Fibroblast of skin of right quadriceps (primary cell): ENCODE results near the gene CHDH.

Experiments
- DNase-seq: peaks from one replicate; pipeline ENCODE4 v3.0.0-alpha.2; 2013

The CHDH gene

DNA sequence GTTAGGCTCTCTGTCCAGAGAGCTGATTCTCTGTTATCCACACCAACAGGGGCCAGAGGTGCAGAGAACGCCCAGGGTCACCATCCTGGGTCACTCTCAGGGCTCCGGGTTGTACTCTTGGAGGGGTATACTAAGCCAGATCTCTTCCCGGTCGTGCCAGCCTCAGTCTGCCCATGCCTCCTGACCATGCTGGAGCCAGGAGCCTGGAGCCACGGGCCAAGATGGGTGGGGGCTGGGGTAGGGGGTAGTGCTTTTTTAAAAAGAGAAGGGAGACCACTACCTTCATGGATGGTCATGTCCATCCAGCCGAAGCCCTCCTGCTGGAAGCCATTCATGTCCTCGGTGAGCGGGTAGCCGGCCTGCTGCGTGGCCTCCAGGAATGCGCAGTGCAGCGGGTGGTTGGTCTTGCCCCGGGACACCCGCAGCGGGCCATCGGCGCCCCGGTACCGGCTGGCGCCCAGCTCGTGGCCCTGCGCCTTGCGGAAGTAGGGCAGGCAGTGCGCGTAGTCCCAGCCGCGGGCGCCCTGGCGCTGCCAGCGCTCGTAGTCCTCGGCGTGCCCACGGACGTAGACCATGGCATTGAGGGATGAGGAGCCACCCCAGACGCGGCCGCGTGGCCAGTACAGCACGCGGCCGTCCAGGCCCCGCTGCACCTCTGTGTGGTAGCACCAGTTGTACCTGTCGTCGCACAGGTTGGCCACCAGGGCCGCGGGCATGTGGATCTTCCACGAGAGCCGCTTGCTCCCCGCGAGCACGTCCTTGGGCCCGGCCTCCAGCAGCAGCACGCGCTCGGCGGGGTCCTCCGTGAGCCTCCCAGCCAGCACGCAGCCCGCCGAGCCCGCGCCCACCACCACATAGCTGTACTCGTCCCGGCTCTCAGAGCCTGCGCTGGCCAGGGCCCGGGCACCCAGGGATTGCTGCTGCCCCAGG, 22.9 kb downstream of the CHDH start:
- DNase-seq, result no peak

DNA sequence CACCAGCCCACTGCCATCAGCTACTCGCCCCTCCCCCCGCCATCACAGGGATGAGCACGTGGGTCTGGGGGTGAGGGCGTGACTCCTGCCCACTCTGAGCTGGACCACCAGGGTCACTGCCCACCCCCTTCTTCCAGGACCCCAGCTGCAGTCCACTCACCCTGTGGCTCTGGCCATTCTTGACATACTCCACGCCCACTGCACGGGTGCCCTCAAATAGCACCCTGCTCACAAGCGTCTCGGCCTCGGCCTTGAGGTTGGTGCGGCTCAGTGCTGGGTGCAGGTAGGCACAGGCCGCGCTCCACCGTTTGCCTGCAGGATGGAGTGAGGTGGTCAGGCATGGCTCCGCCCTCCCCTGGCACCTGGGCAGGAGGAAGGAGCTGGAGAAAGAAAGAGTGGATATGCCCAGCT, 23.9 kb downstream of the CHDH start:
- no peak for DNase-seq

DNA sequence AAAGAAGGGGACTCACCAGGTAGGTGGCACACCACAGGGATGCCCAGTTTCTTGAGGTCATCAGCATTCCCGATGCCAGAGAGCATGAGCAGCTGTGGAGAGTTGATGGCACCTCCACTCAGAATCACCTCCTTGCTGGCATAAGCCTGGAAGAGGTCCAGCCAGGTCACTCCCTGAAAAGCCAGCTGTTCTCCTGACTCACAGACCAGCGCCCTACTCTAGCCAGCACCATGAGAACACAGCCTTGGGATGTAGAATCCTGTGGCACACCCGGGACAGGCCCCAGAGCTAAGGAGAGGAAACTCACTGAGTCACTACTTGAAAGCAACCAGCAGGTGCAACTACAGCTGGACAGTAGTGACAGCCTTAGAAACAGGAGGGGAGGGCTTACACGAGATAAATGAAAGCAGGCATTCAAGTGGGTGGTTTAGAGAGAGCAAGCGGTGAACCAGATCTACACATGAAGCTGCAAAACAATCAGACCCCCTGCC, 24.5 kb downstream of the CHDH start:
- no peak for DNase-seq

DNA sequence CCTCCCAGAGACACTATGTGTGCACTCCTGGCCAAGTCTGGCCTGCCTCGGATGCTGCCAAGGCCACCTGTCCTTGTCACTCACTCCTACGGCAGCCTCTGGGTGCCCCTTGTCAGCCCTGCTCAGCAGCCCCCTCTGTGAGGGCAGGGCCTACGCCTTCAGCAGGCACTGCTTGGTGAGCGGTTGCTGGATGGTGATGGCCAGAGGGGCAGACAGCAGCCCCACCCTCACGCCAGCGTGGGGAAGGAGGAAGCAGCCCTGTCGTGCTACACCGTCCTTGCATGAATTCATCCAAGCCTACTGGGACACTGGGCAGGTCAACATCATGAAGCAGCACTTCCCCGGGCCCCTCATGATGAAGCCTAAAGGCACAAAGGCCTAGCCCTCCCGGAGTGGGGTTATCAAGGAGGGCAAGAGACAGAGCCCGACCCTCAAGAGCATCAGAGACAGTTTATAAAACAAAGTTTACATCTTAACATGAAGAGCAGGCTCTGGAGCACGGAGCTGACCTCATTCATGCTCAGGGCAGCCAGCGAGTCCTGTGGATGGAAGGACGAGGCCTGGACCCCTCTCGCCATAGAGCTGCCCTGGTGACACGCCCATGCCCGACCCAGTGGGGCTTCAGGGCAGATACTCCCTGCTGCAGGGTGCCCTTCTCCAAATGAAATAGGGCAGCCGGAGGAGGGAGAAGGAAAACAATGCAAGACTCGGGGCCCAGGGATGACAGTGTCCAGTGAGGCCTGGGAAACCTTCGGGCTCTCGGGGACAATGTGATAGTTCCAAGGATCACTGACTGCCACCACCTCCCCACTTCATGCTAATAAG, 25.3 kb downstream of the CHDH start:
- DNase-seq, result no peak

DNA sequence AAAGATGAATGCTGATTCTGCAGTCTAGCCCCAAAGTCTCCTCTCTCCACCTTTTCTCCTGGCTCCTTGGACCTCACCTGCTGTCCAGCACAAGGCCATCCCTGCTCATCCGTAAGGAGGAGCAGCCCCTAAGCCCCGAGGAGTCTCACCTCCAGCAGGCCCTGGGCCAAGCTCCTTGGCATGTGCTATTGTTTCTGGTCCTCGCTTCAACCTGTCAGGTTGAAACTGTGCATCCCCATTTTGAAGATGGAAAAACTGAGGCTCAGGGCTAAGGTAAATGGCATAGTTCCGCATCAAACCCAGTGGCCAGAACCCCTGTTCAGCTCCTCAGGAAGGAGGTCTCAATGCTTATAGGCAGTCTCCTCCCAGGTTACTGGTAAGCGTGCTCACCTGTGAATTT, 26.1 kb downstream of the CHDH start:
- DNase-seq, result no peak

DNA sequence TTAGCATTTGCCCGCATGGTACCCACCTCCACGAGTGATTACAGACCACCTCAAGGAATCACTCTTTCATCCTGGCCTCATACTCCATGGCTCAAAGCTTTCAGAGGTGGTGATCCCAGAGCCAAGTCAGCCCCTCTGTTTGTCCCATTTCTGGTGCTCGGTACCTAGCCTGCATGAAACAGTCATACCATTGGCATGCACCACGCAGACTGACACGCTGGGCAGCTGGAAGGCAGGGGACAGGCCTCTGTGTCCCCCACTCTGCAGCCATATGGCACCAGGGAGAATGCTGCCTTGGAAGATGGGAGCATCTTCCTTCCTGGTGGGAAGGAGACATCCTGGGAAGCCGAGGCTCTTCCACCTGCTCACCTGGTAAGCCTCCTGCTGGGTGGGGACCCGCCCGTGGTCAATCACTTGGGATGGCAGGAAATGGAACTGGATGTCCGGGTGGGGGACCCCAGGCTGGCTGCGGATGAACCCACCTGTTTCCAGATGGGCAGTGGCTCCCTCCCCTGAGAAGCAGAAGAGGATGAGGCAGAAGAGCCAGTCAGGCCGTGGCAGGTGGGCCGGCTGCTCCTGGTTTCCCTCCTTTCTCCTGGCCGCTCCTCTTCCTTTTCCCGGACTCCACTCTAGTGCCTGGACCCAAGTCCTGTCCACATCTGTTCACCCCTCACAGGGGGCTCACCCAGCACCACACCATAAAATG, 26.9 kb downstream of the CHDH start:
- no peak for DNase-seq

DNA sequence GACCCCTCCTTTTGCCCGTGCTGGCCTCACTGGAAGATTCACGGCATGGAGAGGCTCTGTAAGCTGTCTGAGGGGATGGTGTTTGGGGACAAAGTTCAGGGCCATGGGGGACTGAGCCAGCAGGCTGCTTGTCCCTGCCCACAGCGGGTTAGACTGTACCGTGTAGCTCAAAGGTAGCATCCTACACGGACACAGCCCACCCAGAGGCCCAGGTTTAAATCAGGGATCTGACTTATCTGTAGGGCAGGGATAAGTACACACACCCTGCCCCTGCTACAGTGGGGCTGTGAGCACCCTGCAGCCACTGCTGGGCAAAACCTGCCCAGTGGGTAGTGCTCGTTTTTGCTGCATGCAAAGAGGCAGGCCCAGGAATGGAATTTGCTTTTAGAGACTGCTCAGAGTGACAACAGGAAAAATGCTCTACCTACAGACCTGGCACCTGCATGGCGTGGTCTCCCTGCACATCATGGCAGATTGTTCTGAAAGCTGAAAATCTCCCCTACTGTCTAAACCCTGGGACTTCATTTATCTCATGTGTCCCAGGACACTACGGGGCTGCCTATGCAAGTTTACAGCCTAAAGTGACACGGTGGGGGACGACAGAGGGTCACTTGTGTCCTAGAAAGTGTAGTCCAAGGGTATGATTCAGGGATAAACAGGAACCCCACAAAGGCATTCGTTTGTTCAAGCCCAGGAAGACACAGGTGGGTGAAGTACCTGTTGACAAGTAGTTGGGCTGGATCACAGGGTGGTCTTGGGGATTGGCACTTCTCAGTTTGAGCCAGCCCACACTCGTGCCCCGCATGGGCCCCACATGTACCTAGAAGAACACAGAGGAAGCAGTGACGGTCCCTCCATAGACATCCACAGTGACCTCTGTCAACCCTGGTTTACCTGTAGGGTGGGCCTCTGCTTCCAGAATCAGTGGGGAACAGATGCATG, 27.7 kb downstream of the CHDH start:
- DNase-seq, result no peak

DNA sequence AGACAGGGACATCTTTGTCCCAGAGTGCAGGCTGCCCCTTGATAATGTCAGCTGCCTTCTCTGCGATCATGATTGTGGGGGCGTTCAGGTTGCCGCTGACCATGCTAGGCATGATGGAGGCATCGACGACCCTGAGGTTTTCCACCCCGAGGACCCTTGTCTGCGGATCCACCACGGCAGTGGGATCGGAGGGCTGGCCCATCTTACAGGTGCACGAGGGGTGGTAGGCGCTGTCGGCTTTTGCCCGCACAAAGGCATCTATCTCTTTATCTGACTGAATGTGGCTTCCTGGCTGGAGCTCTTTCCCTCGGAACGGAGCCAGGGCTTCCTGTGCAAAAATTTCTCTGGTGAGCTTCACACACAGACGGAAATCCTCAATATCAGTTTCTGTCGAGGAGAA, 28.4 kb downstream of the CHDH start:
- no peak for DNase-seq

DNA sequence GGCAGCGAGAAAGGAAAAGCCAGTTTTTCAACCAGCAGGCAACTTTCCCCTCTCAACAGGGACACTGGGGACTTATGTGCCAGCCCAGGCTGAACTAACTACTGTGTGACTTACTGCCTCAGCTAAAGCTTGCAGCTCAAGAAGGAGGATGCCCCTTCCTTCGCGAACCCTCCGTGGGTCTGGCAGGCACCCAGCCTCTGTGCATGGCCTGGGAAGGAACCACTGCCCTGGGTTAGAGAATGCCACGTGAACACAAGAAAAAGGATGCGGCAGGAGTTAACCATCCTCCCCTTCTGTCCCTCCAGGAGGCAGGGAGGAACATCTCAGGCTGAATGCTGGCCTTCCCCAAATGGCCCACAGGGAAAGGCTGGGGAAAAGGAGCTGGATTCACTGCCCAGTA, 29.0 kb downstream of the CHDH start:
- no peak for DNase-seq

DNA sequence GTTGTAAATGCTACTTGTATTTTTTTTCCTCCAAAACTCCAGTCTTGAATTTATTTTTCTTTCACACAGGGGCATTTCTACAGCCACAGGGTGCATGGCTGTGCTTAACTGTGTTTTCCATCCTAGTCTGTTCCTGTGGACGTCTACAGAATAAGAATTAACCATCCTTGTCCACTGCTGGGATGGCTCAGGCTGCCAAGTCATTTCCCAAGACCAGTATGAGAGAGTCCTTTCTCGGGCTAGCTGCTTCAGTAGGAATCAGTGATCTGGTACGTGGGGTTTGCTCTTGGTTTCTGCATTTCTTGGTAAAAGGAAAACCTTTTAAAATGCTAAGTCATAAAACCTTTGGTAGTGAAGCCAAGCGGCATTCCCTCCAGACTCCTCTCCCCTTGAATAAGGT, 29.8 kb downstream of the CHDH start:
- no peak for DNase-seq

DNA sequence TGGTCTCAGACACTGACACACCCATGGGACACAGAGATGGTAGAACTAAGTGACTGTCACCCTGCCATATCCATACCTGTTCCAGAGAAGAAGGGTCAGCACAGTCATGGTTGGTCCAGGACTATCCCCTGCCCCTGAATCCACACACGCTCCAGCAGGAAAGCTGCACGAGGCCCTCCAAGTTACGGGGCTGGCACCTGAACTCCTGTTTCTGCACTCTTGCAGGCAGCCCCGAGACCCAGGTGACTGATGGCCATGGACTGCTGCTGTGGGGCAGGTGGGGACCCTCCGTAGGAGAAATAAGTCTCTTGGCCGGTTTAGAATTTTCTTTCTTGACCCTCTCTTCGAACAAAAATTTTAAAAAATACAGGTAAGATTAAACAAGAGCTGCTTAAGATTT, 30.6 kb downstream of the CHDH start:
- DNase-seq, result no peak

DNA sequence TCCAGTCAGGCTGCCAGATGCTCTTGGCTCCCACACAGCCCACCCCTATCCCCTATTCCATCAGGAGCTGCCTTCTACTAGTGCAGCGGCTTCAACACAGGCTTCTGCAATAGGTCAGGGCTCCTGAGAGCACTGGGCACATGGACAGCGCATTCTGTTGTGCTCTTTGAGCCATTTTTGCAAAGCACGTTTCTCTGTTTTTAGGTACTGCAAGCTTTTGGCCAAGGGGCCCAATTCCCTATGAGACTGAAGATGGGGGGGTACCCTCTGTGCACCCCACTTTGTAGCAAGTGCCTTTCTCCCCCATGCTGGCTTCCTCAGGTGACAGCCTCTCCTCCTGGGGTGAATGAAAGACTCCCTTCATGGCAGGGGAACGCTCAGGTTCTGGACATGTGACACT, 31.2 kb downstream of the CHDH start:
- DNase-seq, result no peak

DNA sequence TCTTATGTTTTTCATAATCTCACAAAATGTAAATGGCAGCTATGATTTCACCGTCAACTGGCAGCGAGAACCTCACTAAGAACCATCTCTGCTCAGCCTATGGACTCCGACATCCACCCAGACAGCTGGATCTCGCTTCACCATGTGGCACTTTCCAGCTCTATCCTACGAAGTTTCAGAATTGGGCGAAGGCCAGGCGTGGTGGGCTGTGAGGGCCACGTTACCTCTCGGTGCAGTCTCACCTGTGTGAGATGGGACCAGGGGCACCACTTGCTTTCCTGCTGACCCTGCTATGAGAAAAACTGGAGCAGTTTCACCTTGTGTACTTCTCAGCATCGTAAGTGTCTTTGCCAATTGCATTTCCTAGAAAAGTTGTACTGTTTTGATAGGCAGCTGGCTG, 32.3 kb downstream of the CHDH start:
- DNase-seq, result no peak

DNA sequence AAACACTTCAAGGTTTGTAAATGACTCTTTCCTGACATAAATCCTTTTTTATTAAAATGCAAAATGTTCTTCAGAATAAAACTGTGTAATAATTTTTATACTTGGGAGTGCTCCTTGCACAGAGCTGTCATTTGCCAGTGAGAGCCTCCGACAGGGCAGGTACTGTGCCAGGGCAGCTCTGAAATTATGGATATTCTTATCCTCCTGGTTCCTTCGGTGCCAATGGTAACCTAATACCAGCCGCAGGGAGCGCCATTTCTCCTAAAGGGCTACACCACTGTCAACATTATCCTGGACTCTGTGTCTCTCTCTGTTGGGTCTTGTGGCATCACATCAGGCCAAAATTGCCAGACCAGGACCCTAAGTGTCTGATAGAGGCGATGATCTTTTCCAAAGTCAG, 33.0 kb downstream of the CHDH start:
- no peak for DNase-seq

DNA sequence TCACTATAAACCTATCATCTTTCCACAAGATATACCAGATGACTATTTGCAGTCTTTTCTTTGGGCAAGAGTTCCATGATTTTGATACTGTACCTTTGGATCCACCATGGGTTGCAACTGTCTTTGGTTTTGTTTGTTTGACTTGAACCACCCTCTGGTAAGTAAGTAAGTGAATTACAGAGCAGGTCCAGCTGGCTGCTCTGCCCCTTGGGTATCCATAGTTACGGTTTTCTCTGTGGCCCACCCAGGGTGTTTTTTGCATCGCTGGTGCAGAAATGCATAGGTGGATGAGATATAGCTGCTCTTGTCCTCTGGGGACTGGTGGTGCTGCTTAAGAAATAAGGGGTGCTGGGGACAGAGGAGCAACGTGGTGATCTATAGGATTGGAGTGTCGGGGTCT, 33.8 kb downstream of the CHDH start:
- DNase-seq, result no peak

DNA sequence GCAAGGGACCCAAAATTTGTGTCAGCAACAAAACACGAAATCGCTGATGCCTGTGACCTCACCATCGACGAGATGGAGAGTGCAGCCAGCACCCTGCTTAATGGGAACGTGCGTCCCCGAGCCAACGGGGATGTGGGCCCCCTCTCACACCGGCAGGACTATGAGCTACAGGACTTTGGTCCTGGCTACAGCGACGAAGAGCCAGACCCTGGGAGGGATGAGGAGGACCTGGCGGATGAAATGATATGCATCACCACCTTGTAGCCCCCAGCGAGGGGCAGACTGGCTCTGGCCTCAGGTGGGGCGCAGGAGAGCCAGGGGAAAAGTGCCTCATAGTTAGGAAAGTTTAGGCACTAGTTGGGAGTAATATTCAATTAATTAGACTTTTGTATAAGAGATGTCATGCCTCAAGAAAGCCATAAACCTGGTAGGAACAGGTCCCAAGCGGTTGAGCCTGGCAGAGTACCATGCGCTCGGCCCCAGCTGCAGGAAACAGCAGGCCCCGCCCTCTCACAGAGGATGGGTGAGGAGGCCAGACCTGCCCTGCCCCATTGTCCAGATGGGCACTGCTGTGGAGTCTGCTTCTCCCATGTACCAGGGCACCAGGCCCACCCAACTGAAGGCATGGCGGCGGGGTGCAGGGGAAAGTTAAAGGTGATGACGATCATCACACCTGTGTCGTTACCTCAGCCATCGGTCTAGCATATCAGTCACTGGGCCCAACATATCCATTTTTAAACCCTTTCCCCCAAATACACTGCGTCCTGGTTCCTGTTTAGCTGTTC, 34.9 kb downstream of the CHDH start:
- DNase-seq, result no peak

DNA sequence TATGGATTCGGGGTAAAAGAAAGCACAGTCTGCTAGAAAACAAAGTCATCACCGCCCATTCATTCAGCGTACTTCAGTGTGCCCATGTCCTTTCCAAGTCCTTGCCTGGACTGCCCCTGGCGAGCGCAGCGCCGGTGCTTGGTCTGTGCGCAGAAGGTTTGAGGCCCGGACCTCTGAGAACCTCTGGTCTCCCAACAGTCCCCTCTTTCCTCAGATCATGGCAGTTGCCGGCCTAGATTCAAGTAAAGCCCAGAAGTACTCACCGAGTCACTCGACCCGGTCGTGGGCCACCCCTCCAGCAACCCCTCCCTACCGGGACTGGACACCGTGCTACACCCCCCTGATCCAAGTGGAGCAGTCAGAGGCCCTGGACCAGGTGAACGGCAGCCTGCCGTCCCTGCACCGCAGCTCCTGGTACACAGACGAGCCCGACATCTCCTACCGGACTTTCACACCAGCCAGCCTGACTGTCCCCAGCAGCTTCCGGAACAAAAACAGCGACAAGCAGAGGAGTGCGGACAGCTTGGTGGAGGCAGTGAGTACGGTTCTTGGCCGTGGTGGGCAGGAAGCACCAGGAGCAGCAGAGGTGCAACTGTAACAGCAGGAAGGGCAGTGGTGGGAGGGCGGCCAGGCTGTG, 36.3 kb downstream of the CHDH start:
- no peak for DNase-seq

DNA sequence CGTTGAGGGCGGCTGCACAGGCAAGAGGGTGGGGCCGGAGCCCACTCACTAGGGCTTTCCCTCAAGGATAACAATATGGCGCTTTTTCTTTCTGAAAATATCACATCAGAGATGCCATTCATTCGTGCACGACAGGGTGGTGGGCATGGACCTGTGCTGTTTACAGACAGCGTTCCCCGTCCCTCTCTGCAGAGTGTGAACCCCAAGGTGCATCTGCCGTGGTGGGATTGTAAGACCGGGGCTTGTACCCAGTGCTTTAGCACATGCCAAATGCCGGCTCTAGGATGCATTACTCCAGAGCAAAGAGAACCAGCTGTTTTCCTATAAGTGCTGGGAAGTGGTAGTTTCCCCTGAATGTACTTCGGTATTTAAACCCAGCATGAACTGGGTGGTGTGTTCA, 37.0 kb downstream of the CHDH start:
- no peak for DNase-seq

DNA sequence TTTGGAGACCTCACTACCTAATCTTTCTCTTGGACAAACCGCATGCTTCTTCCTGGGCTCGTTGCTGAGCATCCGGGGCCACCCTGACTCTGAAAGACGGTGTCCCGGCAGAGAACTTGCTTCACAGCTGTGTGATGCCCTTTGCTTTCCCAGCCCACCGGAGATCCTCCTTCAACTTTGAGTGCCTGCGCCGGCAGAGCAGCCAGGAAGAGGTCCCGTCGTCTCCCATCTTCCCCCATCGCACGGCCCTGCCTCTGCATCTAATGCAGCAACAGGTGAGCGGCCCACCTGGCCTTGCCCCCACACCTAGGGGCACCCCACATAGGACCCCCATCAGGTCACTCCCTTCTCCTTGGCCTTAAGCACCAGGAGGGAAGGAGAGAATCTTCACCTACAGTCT, 37.7 kb downstream of the CHDH start:
- no peak for DNase-seq

DNA sequence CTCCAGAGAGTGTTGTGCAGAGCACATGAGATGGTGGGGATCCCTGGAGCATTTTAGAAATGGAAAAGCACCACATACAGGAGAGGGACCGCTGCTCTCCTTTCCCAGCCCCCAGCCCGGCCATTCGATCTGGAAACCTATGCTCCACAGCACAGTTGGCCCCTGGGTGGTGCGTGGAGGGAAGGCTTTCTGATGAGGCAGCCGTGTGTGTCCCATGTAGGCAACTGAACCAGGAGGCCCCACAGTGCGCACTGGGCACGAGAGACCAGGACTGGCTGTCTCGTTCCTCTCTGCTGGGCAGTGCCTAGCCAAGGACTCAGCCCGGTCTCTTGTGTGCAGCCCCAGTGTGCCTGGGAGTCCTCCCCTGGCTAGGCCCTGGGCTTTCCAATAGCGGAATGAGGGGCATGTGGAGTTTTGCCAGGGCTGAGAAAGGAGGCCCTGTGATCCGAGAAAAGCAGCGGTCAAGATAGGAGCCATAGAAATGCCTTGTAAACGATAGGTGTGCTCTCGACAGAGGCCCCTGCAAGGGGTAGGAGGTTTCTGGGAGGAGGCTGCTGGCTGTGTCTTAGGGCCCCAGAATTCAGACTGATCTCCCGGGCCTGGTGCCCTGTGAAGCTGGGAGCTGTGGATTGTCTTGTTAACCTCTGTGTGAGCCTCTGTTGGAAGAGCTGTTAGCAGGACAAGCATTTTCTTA, 39.0 kb downstream of the CHDH start:
- no peak for DNase-seq
